GM12865 (cell line): ENCODE results near the gene OR9Q1.

ENCODE experiments used
- DNase-seq: peaks from one replicate; pipeline ENCODE4 v3.0.0; 2010; ENCODE audit warnings: low read depth
- H3K4me3 ChIP-seq: 2 replicates; pipeline ENCODE4 v1.5.1; 2011; ENCODE audit warnings: mild to moderate bottlenecking, low read depth, low read length, control low read depth
- TF ChIP-seq, protein P1 (sequence below): IDR thresholded peaks from 2 replicates; pipeline ENCODE4 v1.5.1; 2011; ENCODE audit warnings: low read length, control low read depth, low read depth, inconsistent platforms; ENCODE audit not compliant: insufficient read depth; ENCODE audit errors: missing control alignments

OR9Q1 gene

DNA sequence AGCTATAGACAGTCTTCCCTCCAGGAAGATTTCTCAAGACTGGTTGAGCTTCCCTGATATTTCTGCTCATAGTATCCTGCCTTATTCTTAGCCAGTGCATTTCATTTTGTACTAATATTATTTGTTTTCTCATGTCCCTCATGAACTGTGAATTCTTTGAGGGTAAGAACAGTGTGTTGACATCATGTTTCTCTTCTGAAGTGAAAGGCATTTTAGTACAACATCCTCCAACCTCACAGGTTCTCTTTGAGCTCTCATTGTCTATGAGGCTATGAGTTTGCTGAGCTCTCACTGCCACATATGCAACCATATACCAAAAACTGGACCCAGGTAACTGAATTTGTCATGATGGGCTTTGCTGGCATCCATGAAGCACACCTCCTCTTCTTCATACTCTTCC, 7.0 kb downstream of the OR9Q1 start, which contains the start of gene OR6Q1:
TSS of gene OR6Q1 (plus strand) at position 301 of the 400 bp plus-strand sequence. CDS start at position 301, 0 bp downstream.
- TF ChIP-seq, protein P1, sequence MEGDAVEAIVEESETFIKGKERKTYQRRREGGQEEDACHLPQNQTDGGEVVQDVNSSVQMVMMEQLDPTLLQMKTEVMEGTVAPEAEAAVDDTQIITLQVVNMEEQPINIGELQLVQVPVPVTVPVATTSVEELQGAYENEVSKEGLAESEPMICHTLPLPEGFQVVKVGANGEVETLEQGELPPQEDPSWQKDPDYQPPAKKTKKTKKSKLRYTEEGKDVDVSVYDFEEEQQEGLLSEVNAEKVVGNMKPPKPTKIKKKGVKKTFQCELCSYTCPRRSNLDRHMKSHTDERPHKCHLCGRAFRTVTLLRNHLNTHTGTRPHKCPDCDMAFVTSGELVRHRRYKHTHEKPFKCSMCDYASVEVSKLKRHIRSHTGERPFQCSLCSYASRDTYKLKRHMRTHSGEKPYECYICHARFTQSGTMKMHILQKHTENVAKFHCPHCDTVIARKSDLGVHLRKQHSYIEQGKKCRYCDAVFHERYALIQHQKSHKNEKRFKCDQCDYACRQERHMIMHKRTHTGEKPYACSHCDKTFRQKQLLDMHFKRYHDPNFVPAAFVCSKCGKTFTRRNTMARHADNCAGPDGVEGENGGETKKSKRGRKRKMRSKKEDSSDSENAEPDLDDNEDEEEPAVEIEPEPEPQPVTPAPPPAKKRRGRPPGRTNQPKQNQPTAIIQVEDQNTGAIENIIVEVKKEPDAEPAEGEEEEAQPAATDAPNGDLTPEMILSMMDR, result no peak
- no peak for DNase-seq

DNA sequence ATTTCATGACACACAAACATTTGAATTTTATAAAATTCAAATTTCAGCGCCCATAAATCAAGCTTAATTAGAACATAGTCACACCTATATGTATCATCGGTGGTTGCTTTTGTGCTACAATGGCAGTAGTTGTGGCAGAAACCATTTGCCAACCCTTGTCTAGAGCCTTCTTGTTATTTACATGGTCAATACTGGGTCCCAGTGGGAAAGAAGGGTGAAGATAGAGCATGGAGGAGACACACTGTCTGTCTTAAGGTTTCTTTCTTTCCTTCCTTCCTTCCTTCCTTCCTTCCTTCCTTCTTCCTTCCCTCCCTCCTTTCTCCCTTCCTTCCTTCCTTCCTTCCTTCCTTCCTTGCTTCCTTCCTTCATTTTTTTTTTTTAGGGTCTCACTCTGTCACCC, 10.8 kb downstream of the OR9Q1 start:
- no peak overlapping the region for H3K4me3 ChIP-seq
- TF ChIP-seq, protein P1, result no peak
- DNase-seq, result no peak

More for the DNA sequence above, 7.0 kb downstream of the OR9Q1 start, which contains the start of gene OR6Q1:
- no peak within 1 kb of the TSS for H3K4me3 ChIP-seq

DNA sequence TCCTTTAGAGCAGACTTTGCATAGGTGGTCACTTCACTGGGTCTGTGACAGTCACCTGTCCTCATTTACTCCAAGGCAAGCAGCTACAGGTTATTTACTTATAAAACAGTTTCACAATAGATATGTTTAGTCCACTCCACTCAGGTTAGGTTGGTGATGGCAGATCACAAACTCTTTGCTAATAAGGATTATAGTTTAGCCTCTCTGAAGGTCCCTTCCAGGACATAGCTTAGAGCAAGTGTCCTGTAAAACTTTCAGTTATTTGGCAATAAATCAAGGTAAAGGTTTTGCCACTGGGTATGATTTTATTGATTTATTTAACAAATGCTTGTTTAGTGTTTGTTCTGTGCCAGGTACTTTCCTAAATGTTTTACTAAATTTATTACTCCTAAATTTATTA, 15.9 kb downstream of the OR9Q1 start:
- TF ChIP-seq, protein P1, result no peak
- no peak for DNase-seq
- H3K4me3 ChIP-seq, result no peak overlapping the region

- no peak for DNase-seq
- no peak overlapping the region for H3K4me3 ChIP-seq
- TF ChIP-seq, protein P1, result no peak
Measured at GRCh38 chr11:58043379-58043778, 19.7 kb downstream of the OR9Q1 start.

DNA sequence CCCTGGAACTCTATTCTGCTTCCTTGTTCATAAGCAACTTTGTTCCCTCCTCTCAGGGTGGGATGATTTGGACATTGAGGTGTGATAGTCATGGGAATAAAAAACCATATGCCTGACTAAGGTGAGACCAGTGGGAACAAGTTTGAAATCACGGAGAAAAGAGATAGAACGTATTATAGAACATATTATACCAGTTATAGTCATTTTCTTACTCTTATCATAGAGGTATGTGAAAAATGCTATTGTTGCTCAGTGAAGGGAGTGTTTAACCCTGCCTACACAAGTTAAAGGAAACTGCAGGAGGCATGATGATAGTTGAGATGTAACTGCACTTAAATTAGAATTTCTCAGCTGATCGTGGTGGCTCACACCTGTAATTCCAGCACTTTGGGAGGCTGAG, 22.6 kb downstream of the OR9Q1 start:
- DNase-seq, result no peak
- no peak overlapping the region for H3K4me3 ChIP-seq
- TF ChIP-seq, protein P1, result no peak

DNA sequence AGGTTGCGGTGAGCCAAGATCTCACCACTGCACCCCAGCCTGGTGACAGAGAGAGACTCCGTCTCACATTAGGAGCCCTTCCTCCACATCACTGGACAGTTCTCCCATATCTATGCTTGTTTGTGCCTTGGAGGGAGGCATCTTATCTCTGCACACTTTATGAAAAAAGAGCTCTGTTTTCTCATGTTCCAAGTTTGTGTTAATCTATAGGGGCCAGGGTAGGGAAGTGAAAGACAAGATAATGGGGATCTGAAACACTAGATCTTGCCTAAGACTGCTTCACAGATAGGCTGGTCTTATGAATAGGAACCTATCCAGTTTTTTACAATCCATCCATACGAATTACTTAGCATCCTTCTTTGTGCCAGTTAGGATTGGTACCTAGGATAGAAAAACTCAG, 24.1 kb downstream of the OR9Q1 start:
- TF ChIP-seq, protein P1, result no peak
- no peak for DNase-seq
- no peak overlapping the region for H3K4me3 ChIP-seq

- no peak overlapping the region for H3K4me3 ChIP-seq
- no peak for DNase-seq
- TF ChIP-seq, protein P1, result no peak
Measured at GRCh38 chr11:58055806-58056401, 32.2 kb downstream of the OR9Q1 start.
